ENCODE results near the gene RNF145.
"Not testable (repeated sequence)": the region's sequence is repeated elsewhere in the genome, so short reads cannot be mapped to it uniquely, and the experiment has no call there.

Gene RNF145, protein sequence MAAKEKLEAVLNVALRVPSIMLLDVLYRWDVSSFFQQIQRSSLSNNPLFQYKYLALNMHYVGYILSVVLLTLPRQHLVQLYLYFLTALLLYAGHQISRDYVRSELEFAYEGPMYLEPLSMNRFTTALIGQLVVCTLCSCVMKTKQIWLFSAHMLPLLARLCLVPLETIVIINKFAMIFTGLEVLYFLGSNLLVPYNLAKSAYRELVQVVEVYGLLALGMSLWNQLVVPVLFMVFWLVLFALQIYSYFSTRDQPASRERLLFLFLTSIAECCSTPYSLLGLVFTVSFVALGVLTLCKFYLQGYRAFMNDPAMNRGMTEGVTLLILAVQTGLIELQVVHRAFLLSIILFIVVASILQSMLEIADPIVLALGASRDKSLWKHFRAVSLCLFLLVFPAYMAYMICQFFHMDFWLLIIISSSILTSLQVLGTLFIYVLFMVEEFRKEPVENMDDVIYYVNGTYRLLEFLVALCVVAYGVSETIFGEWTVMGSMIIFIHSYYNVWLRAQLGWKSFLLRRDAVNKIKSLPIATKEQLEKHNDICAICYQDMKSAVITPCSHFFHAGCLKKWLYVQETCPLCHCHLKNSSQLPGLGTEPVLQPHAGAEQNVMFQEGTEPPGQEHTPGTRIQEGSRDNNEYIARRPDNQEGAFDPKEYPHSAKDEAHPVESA

DNA sequence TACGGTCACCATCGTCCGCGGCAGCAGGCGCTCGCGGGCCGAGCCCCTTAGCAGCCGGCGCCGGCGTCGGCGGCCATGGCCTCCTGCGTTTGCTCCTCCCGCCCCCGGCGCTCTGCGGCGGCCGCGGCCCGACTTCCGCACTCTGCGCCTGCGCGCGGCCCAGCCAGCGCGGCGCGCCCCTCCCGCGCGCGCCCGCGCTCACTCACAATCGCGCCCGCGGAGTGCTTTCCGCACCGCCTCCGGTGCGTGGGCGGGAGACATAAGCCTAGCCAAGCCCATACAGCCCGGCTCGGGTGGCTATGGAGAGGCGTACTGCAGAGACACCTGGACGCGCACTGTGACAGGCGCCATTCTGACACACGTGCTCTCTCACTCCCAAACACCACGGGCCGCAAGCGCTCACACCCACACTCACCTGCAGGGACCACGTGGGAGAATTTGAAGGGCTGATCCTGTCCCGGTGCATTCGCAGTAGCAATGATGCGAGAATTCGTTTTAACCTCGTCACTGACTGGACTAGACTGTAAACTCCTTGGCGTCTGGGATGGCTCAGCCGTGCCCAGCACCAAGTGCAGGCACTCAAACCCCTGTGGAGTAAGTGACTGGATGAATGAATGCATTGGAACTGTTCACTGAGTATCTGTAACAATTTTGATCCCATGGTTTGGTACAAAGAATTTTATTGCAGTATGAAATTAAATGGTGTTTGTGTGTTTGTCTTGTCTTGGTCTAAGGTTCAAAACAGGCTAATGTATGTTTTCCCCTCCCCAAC is at the start of gene RNF145:
TSS of gene RNF145 (minus strand) at position 116 of the 772 bp plus-strand sequence. CDS start 5,936 bp downstream, outside the sequence.
- DNase-seq (ENCODE audit: low read depth in 3 of 3) = peak; percentile 84 to 92 (median 88)

DNA sequence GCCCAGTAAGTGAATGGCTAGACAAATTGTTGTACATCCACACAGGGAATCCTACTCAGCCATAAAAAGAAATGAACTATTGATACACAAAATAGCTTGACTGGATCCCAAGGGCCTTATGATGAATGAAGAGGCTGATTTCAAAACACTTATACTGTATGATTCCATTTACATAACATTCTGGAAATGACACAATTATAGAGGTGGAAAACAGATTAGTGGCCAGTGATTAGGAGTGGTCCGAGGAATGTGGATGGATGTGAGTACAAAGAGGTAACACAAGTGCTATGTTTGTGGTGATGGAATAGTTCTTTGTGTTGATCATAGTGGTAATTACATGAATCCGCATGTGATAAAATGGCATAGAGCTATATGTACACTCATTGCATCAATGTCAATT is 49.0 kb upstream of the RNF145 start:
- no peak for DNase-seq (ENCODE audit: low read depth in 3 of 3)

DNA sequence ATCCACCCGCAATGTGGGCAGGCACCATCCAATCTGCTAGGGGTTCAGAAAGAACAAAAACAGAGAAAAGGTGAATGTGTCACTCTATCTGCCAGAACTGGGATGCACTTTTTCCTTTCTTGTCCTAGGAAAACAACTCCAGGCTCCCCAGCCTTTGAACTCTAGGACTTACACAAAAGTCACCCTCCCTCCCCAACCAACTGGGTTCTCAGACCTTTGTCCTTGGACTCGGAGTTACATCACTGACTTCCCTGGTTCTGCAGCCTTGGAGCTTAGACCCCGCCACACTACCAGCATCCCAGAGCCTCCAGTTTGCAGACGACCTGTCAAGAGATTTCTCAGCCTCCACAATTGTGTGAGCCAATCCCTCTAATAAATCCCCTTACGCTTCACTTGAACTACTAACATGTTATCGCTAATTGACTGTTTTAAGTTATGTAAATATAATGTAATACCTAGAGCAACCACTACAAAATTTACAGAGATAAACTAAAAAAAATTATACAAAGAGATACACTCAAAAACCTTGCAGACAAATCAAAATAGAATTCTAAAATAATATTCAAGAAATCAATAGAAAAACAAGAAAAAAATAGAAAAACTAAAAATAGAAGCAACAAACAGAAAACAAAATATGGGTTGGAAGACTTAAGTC is 48.4 kb upstream of the RNF145 start:
- no peak for DNase-seq (ENCODE audit: low read depth in 3 of 3)

- DNase-seq (ENCODE audit: low read depth in 3 of 3) = no peak
Observed at GRCh38 chr5:159257007-159257406, 47.7 kb upstream of the RNF145 start.

DNA sequence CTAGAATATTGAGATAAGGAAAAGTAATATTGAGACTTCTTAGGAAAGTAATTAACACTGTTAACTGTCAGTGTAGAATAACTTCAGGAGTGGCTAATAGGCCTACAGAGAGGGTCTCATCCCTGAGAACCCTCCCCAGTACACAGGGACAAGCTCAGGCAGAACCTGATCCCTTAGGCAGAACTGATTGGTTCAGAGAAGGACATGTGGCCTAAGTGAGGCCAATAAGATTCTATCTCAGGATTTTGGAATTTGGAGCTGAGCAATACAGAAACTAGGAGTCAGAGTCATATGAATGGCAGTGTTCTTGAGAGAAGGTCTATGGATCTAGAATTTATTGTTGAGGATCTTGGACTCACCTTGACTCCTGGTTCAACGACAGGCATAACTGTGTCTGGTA is 42.8 kb upstream of the RNF145 start:
- no peak for DNase-seq (ENCODE audit: low read depth in 3 of 3)

GRCh38 chr5:159249158-159249557 is 39.8 kb upstream of the RNF145 start:
- DNase-seq (ENCODE audit: low read depth in 3 of 3) = no peak

DNA sequence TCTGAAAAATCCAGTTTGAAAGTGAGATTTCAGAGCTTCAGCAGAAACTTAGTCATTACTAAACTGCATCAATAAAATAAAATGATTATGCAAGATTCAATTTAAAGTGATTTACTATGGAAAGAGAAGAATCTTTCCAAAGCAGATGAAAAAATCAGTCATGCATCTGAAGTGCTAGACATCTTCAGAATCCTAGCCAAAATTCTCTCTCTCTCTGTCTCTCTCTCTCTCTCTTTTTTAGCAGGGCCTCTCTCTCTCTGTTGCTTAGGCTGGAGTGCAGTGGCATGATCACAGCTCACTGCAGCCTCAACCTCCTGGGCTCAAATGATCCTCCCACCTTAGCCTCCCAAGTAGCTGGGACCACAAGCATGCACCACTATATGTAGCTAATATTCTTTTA is 35.5 kb upstream of the RNF145 start:
- no peak for DNase-seq (ENCODE audit: low read depth in 3 of 3)

DNA sequence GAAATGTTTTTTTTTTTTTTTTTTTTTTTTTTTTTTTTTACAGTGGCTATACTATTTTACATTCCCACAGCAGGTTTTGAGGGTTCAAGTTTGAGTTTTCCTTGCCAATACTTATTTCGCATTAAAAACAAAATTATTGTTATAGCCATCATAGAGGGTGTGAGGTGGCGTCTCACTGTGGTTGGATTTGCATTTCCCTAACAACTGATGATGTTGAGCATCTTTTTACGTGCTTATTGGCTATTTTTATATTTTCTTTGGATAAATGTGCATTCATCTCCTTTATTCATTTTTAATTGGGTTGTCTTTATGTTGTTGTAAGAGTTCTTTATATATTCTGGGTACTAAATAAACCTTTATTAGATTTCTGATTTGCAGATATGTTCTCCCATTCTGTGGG is 34.8 kb upstream of the RNF145 start:
- DNase-seq (ENCODE audit: low read depth in 3 of 3) = no peak

- no peak for DNase-seq (ENCODE audit: low read depth in 3 of 3)
Observed at GRCh38 chr5:159243385-159243784, 34.0 kb upstream of the RNF145 start.

- DNase-seq (ENCODE audit: low read depth in 3 of 3) = no peak
Observed at GRCh38 chr5:159242656-159243055, 33.3 kb upstream of the RNF145 start.

DNA sequence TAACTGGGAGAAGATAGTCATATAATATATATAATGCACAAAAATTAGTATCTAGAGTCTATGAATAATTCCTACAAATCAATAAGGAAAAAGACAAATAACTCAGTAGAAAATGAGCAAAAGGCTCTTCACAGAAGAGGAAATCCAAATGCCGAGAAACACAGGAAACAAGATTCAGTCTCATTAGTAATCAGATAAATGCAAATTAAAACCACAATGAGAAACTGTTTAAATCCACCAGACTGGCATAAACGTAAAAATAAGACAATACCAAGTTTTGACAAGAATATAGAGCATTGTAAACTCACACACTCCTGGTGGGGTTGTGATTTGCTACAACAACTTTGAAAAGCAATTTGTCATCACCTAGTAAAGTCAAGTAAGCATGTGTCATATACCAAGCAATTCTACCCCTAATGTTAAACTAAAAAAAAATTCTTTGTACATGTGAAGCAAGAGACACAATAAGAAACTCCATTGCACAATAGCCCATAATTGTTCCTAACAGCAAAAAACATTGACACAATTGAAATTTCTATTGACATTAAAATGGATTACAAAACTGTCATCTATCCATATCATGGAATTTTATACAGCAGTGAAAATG is 32.7 kb upstream of the RNF145 start:
- no peak for DNase-seq (ENCODE audit: low read depth in 3 of 3)

- peak in 1 of 3 experiments; percentile 13 for DNase-seq (ENCODE audit: low read depth in 3 of 3)
Observed at GRCh38 chr5:159240301-159240870, 31.0 kb upstream of the RNF145 start.

- DNase-seq (ENCODE audit: low read depth in 3 of 3) = not testable (repeated sequence)
Observed at GRCh38 chr5:159235871-159236520, 26.6 kb upstream of the RNF145 start.

GRCh38 chr5:159231167-159231566 is 21.8 kb upstream of the RNF145 start:
- DNase-seq (ENCODE audit: low read depth in 3 of 3) = no peak

GRCh38 chr5:159230657-159231056 is 21.3 kb upstream of the RNF145 start:
- DNase-seq (ENCODE audit: low read depth in 3 of 3) = no peak

DNA sequence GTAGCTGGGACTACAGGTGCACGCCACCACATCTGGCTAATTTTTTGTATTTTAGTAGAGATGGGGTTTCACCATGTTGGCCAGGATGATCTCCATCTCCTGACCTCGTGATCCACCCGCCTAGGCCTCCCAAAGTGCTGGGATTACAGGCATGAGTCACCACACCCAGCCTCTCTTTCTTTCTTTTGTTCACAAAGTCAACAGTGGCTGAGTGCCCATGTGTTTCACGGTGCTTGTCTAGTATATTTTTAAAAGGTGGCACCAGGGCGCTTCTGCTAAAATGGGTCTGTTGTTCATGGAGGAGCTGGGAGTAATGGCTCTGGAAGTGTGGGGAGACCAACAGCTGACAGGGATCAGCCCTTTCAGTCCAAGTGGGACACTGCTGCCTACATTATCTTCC is 18.7 kb upstream of the RNF145 start:
- not testable (repeated sequence) for DNase-seq (ENCODE audit: low read depth in 3 of 3)

GRCh38 chr5:159227452-159227851 is 18.1 kb upstream of the RNF145 start:
- no peak for DNase-seq (ENCODE audit: low read depth in 3 of 3)

- no peak for DNase-seq (ENCODE audit: low read depth in 3 of 3)
Observed at GRCh38 chr5:159226451-159226850, 17.1 kb upstream of the RNF145 start.

DNA sequence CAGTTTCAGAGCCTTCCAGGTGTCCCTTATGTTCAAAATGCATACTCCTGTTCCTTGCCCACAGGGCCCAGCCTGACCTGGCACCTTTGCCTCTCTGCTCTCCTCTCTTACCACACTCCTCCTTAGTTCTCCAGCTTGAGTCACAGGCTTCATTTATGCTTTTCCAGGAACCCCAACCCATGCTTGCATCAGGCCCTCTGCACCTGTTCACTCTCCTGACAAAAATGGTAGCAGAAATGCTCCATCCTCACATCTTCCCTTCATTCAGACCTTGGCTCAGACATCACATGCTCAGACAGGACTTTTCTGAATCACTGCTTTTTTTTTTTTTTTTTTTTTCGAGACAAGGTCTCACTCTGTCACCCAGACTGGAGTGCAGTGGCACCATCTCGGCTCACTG is 15.1 kb upstream of the RNF145 start:
- no peak for DNase-seq (ENCODE audit: low read depth in 3 of 3)

DNA sequence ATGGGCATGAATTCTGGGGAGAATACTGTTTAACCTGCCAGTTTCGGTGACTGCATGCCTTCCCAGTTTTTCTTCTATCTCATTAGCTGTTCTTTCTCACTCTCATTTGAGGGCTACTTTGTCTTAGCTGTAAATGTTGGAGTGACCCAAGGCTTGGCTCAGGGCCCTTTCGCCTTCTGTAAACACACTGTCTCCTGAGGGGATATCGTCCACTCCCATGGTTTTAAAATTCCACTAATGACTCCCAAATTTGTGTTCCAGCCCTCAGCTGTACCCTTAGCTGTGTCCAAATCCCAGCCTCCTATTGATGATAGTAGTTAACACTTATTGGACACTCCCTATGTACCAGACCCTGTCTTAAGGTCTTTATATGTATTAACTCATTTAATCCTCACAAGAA is 14.1 kb upstream of the RNF145 start:
- no peak for DNase-seq (ENCODE audit: low read depth in 3 of 3)

DNA sequence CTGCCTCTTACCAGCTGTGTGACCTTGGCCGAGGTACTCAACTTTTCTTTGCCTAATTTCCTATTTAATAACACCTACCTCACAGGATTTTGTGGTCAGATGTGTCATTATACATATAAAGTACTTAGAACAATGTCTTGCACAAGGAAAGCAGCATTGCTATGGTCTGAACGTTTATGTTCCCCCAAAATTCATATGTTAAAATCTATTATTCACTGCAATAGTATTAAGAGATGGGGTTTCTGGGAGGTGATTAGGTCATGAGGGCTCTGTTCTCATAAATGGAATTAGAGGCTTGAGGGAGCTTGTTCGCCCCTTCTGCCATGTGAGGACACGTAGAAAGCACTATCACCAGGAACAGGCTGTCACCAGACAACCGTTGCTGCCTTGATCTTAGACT is 10.9 kb upstream of the RNF145 start:
- DNase-seq (ENCODE audit: low read depth in 3 of 3) = no peak
